Type B pancreatic cell (in vitro differentiated cells): ENCODE measurements around the gene HTD2. TPM values are rescaled to one million over a fixed set of nuclear protein-coding genes. Genes with fewer than 3 reads are reported as not detected.
"Not testable (repeated sequence)": the region's sequence is repeated elsewhere in the genome, so short reads cannot be mapped to it uniquely, and the experiment has no call there.

Source experiments
- DNase-seq: peaks from one replicate; pipeline ENCODE4 v3.0.0; 2021; ENCODE audit warnings: mixed read lengths; ENCODE audit not compliant: unreplicated experiment; ENCODE audit errors: extremely low spot score
- H3K27ac Mint-ChIP-seq: 2 replicates; pipeline ENCODE4 v1.8.0; 2021; ENCODE audit warnings: mild to moderate bottlenecking, mixed read lengths
- H3K27me3 Mint-ChIP-seq: 2 replicates; pipeline ENCODE4 v1.8.0; 2021; ENCODE audit warnings: mixed read lengths
- H3K36me3 Mint-ChIP-seq: 2 replicates; pipeline ENCODE4 v1.8.0; 2021; ENCODE audit warnings: mixed read lengths
- H3K4me1 Mint-ChIP-seq: one replicate; pipeline ENCODE4 v1.8.0; 2021; ENCODE audit warnings: mixed read lengths; ENCODE audit not compliant: unreplicated experiment
- H3K4me3 Mint-ChIP-seq: 2 replicates; pipeline ENCODE4 v1.8.0; 2021; ENCODE audit warnings: mild to moderate bottlenecking, mixed read lengths
- H3K9me3 Mint-ChIP-seq: 2 replicates; pipeline ENCODE4 v1.8.0; 2021; ENCODE audit warnings: mixed read lengths
- total RNA-seq: library from RNA; stranded (reverse); gene quantifications from 2 replicates; pipeline ENCODE4 v1.2.1, GENCODE V29; 2021; ENCODE audit warnings: low replicate concordance
- TF ChIP-seq, protein P1 (sequence below): fragments of 200-600 bp; sonication (generic); conservative IDR thresholded peaks from 2 replicates; pipeline ENCODE4 v1.5.0; 2021; ENCODE audit warnings: antibody characterized with exemption, mild to moderate bottlenecking

HTD2 gene
- total RNA-seq, 1 donor from 2014 or later, result 11.4 TPM

DNA sequence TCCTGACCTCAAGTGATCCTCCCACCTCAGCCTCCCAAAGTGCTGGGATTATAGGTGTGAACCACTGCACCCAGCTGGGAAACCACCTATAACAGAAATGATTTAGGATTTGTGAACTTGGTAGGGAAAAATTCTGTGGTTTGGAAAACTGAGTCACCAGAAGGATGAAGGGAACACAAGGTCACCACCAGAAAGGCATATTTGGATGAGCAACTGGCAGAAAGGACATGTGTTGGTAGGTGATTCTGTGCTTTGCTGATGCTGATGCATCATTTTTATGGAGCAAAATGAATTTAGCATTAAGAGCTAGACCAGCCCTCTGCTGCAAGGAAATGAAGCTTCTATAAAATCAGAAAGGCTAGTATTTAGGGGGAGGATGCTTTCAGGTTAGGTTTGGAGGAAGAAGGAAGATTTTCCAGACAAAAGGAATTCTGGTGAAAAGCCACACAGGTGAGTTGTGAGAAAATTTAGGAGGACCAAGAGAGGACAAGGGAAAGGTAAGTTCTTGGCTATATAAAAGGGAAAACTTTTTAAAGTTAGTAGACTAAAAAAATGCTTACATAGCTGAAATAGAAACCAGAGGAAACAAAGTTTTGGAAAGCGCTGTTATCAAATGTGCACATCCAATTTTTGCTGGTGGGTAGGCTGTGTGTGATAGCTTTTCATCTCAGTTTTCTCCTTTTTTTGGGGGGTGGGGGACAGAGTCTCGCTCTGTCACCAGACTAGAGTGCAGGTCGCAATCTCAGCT, 30.0 kb downstream of the HTD2 start:
- no peaks in the 10 kb centered on the region for H3K27me3 Mint-ChIP-seq
- no peak overlapping the region for H3K27ac Mint-ChIP-seq
- H3K4me1 Mint-ChIP-seq, result peaks cover 20% of the 10 kb centered on the region
- no peaks in the 10 kb centered on the region for H3K9me3 Mint-ChIP-seq
- TF ChIP-seq, protein P1, sequence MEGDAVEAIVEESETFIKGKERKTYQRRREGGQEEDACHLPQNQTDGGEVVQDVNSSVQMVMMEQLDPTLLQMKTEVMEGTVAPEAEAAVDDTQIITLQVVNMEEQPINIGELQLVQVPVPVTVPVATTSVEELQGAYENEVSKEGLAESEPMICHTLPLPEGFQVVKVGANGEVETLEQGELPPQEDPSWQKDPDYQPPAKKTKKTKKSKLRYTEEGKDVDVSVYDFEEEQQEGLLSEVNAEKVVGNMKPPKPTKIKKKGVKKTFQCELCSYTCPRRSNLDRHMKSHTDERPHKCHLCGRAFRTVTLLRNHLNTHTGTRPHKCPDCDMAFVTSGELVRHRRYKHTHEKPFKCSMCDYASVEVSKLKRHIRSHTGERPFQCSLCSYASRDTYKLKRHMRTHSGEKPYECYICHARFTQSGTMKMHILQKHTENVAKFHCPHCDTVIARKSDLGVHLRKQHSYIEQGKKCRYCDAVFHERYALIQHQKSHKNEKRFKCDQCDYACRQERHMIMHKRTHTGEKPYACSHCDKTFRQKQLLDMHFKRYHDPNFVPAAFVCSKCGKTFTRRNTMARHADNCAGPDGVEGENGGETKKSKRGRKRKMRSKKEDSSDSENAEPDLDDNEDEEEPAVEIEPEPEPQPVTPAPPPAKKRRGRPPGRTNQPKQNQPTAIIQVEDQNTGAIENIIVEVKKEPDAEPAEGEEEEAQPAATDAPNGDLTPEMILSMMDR, result no peak
- H3K36me3 Mint-ChIP-seq, result peaks cover 9% of the 10 kb centered on the region
- H3K4me3 Mint-ChIP-seq, result no peak overlapping the region
- DNase-seq, result no peak

DNA sequence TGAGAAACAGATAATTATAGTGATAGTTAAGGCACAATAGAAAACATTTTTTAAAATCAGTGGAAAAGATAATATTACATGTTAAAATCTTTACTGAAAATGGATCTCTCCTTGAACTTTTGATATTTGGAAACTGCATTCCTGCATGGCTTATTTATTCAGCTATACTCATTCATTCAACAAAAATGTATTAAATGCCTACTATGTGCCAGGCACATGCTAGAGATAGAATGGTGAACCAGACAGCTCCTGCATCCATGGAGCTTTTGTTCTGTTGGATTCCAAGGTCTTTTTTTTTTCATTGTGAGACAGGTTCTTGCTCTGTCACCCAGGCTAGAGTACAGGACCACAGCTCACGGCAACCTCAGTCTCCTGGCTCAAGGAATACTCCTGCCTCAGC, 30.9 kb downstream of the HTD2 start:
- Mint-ChIP-seq H3K36me3 (peaks cover 9% of the 10 kb centered on the region), H3K4me1 (peaks cover 20% of the 10 kb centered on the region), H3K9me3 (no peaks in the 10 kb centered on the region), H3K27me3 (no peaks in the 10 kb centered on the region), H3K27ac (no peak overlapping the region), H3K4me3 (no peak overlapping the region)
- TF ChIP-seq, protein P1, result no peak
- no peak for DNase-seq

DNA sequence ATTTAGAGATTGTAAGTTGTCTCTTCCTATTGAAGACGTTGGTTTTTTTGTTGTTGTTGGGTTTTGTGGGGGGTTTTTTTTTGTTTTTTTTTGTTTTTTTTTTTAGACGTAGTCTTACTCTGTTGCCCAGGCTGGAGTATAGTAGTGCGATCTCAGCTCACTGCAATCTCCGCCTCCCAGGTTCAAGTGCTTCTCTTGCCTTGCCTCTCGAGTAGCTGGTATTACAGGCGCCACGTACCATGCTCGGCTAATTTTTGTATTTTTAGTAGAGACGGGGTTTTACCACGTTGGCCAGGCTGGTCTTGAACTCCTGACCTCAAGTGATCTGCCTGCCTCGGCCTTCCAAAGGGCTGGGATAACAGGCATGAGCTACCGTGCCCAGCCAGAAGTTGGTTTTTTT, 32.8 kb downstream of the HTD2 start:
- not testable (repeated sequence) for H3K27me3 Mint-ChIP-seq, H3K27ac Mint-ChIP-seq, H3K4me3 Mint-ChIP-seq, DNase-seq, H3K36me3 Mint-ChIP-seq, H3K9me3 Mint-ChIP-seq
- H3K4me1 Mint-ChIP-seq, result peaks cover 11% of the 10 kb centered on the region

DNA sequence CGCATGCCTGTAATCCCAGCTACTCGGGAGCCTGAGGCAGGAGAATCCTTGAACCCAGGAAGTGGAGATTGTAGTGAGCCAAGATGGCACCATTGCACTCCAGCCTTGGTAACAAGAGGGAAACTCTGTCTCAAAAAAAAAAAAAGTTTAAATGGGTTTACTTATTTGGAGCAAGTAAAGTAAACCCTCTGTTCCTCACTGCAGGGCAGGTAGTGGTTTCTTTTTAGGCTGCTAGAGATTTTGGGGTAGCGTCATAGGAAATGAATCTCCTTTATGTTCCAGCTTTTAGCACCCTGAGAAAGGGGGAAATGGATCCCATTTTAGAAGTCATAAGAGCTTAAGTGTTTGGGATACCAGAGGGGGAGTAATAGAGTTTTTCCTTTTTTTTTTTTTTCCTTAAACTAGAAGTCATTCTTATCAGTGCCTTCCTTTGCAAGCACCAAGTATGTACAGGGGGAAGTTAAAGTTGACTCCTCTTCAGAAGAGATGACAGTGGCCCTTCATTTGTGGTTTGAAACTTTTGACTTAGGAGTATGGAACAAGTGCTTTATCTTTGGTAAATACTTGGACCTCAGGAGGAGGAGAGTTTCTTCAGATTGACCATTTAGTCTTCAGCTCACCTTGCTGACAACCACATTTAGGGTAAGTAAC, 34.4 kb downstream of the HTD2 start:
- TF ChIP-seq, protein P1, result no peak
- DNase-seq, result no peak
- Mint-ChIP-seq H3K9me3 (no peaks in the 10 kb centered on the region), H3K36me3 (peaks cover 9% of the 10 kb centered on the region), H3K27ac (no peak overlapping the region), H3K4me1 (no peaks in the 10 kb centered on the region), H3K27me3 (no peaks in the 10 kb centered on the region), H3K4me3 (no peak overlapping the region)

DNA sequence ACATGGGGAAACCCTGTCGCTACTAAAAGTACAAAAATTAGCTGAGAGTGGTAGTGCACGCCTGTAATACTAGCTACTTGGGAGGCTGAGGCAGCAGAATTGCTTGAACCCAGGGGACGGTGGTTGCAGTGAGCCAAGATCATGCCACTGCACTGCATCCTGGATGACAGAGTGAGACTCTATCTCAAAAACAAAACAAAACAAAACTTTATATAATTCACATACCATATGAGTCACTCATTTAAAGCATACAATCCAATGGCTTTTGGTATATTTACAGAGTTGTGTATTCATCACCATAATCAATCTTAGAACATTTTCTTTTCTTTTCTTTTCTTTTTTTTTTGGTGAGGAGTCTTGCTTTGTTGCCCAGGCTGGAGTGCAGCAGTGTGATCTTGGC, 35.1 kb downstream of the HTD2 start:
- Mint-ChIP-seq H3K9me3 (no peaks in the 10 kb centered on the region), H3K27ac (no peak overlapping the region), H3K4me3 (no peak overlapping the region), H3K27me3 (no peaks in the 10 kb centered on the region), H3K4me1 (no peaks in the 10 kb centered on the region), H3K36me3 (peaks cover 13% of the 10 kb centered on the region)
- no peak for DNase-seq
- TF ChIP-seq, protein P1, result no peak

DNA sequence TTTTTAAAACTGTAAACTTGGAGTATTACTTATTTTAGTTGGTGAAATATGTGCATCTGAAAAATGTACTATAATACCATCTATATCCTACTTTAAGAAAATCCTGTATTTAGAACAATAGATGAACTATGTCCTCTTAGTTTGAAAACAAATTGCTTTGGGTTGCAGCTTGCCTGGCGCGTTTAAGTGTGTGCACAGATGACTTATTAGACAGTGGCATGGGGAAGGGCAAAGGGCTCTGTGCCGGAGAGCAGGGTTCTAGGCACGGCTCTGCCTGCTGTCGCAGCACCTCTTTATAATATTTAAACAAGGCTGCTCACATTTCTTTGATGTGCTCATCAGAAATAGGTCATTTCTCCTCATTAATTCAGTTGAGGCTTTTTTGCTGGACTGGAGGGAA, 36.4 kb downstream of the HTD2 start:
- no peaks in the 10 kb centered on the region for H3K4me1 Mint-ChIP-seq
- H3K36me3 Mint-ChIP-seq, result peaks cover 13% of the 10 kb centered on the region
- H3K27me3 Mint-ChIP-seq, result no peaks in the 10 kb centered on the region
- DNase-seq, result no peak
- no peak overlapping the region for H3K27ac Mint-ChIP-seq
- H3K9me3 Mint-ChIP-seq, result no peaks in the 10 kb centered on the region
- TF ChIP-seq, protein P1, result no peak
- H3K4me3 Mint-ChIP-seq, result no peak overlapping the region
